ENCODE data around the gene DGKG.

Gene DGKG

GRCh38 chr3:186330772-186331460 lies 31.1 kb downstream of the DGKG start:
- Histone ChIP-seq H2BK5ac (ENCODE audit: low read length) (no peak overlapping the region), H3K4ac (ENCODE audit: low read depth, low read length) (no peak overlapping the region), H3K79me1 (ENCODE audit: low read length) (no peaks in the 10 kb centered on the region), H3K79me2 (ENCODE audit: control insufficient read depth, insufficient read depth, low read length) (no peaks in the 10 kb centered on the region), H4K5ac (ENCODE audit: low read length) (no peak overlapping the region), H3K56ac (ENCODE audit: low read length) (no peak overlapping the region), H2BK15ac (replicated peaks; ENCODE audit: low read depth) (no peak overlapping the region), H2AK5ac (ENCODE audit: low read length) (no peak overlapping the region), H3K27me3 (ENCODE audit: insufficient read depth, low read length, poor library complexity) (no peaks in the 10 kb centered on the region), H4K8ac (ENCODE audit: low read depth, low read length) (no peak overlapping the region), H3K23ac (ENCODE audit: low read length) (no peak overlapping the region), H3K9ac (ENCODE audit: low read length) (no peak overlapping the region), H3K4me1 (ENCODE audit: control insufficient read depth, low read depth, low read length) (no peaks in the 10 kb centered on the region), H3K27ac (ENCODE audit: low read depth, low read length) (no peak overlapping the region), H3K4me3 (ENCODE audit: low read length) (no peak overlapping the region), H3K18ac (ENCODE audit: low read length) (no peak overlapping the region), H2BK120ac (ENCODE audit: low read depth, low read length) (no peak overlapping the region), H3K36me3 (ENCODE audit: control insufficient read depth, insufficient read depth, low read length) (no peaks in the 10 kb centered on the region), H3K4me2 (ENCODE audit: low read length) (no peak overlapping the region)
- no CpG with 5 or more reads among the region's 6 CpGs for WGBS (ENCODE audit: extremely low coverage, insufficient coverage, low lambda C conversion rate)
- DNase-seq: no peak

- DNase-seq: no peak
Measured at GRCh38 chr3:186329589-186329988, 32.4 kb downstream of the DGKG start.

GRCh38 chr3:186327912-186328487 lies 34.0 kb downstream of the DGKG start:
- H4K5ac ChIP-seq (ENCODE audit: low read length): no peak overlapping the region
- H2BK120ac ChIP-seq (ENCODE audit: low read depth, low read length): no peak overlapping the region
- no peak overlapping the region for H3K27ac ChIP-seq (ENCODE audit: low read depth, low read length)
- H3K56ac ChIP-seq (ENCODE audit: low read length): no peak overlapping the region
- H3K4me1 ChIP-seq (ENCODE audit: control insufficient read depth, low read depth, low read length): no peaks in the 10 kb centered on the region
- H3K4ac ChIP-seq (ENCODE audit: low read depth, low read length): no peak overlapping the region
- WGBS (ENCODE audit: extremely low coverage, insufficient coverage, low lambda C conversion rate): no CpG with 5 or more reads among the region's 2 CpGs
- H3K4me2 ChIP-seq (ENCODE audit: low read length): no peak overlapping the region
- no peak overlapping the region for H2AK5ac ChIP-seq (ENCODE audit: low read length)
- H3K4me3 ChIP-seq (ENCODE audit: low read length): no peak overlapping the region
- no peak overlapping the region for H2BK15ac ChIP-seq (replicated peaks; ENCODE audit: low read depth)
- no peak for DNase-seq
- no peaks in the 10 kb centered on the region for H3K27me3 ChIP-seq (ENCODE audit: insufficient read depth, low read length, poor library complexity)
- no peak overlapping the region for H3K18ac ChIP-seq (ENCODE audit: low read length)
- H3K79me2 ChIP-seq (ENCODE audit: control insufficient read depth, insufficient read depth, low read length): no peaks in the 10 kb centered on the region
- H2BK5ac ChIP-seq (ENCODE audit: low read length): no peak overlapping the region
- H3K79me1 ChIP-seq (ENCODE audit: low read length): no peaks in the 10 kb centered on the region
- no peaks in the 10 kb centered on the region for H3K36me3 ChIP-seq (ENCODE audit: control insufficient read depth, insufficient read depth, low read length)
- H3K23ac ChIP-seq (ENCODE audit: low read length): no peak overlapping the region
- H4K8ac ChIP-seq (ENCODE audit: low read depth, low read length): no peak overlapping the region
- no peak overlapping the region for H3K9ac ChIP-seq (ENCODE audit: low read length)

More at GRCh38 chr3:186329589-186329988, 32.4 kb downstream of the DGKG start:
- Histone ChIP-seq H3K18ac (ENCODE audit: low read length) (no peak overlapping the region), H3K27ac (ENCODE audit: low read depth, low read length) (no peak overlapping the region), H2AK5ac (ENCODE audit: low read length) (no peak overlapping the region), H2BK5ac (ENCODE audit: low read length) (no peak overlapping the region), H4K5ac (ENCODE audit: low read length) (no peak overlapping the region), H3K79me2 (ENCODE audit: control insufficient read depth, insufficient read depth, low read length) (no peaks in the 10 kb centered on the region), H4K8ac (ENCODE audit: low read depth, low read length) (no peak overlapping the region), H3K27me3 (ENCODE audit: insufficient read depth, low read length, poor library complexity) (no peaks in the 10 kb centered on the region), H3K79me1 (ENCODE audit: low read length) (no peaks in the 10 kb centered on the region), H3K4ac (ENCODE audit: low read depth, low read length) (no peak overlapping the region), H3K4me1 (ENCODE audit: control insufficient read depth, low read depth, low read length) (no peaks in the 10 kb centered on the region), H3K4me3 (ENCODE audit: low read length) (no peak overlapping the region), H3K36me3 (ENCODE audit: control insufficient read depth, insufficient read depth, low read length) (no peaks in the 10 kb centered on the region), H3K23ac (ENCODE audit: low read length) (no peak overlapping the region), H2BK120ac (ENCODE audit: low read depth, low read length) (no peak overlapping the region), H2BK15ac (replicated peaks; ENCODE audit: low read depth) (no peak overlapping the region), H3K56ac (ENCODE audit: low read length) (no peak overlapping the region), H3K4me2 (ENCODE audit: low read length) (no peak overlapping the region), H3K9ac (ENCODE audit: low read length) (no peak overlapping the region)
- WGBS (ENCODE audit: extremely low coverage, insufficient coverage, low lambda C conversion rate): no CpG with 5 or more reads among the region's 1 CpG

- no CpG with 5 or more reads among the region's 5 CpGs for WGBS (ENCODE audit: extremely low coverage, insufficient coverage, low lambda C conversion rate)
Measured at GRCh38 chr3:186322761-186323160, 39.3 kb downstream of the DGKG start.

GRCh38 chr3:186321746-186322145 lies 40.3 kb downstream of the DGKG start:
- no peak overlapping the region for H3K18ac ChIP-seq (ENCODE audit: low read length)
- H3K23ac ChIP-seq (ENCODE audit: low read length): no peak overlapping the region
- H3K27ac ChIP-seq (ENCODE audit: low read depth, low read length): no peak overlapping the region
- WGBS (ENCODE audit: extremely low coverage, insufficient coverage, low lambda C conversion rate): no CpG with 5 or more reads among the region's 3 CpGs
- no peaks in the 10 kb centered on the region for H3K79me2 ChIP-seq (ENCODE audit: control insufficient read depth, insufficient read depth, low read length)
- no peak overlapping the region for H2AK5ac ChIP-seq (ENCODE audit: low read length)
- no peak overlapping the region for H4K5ac ChIP-seq (ENCODE audit: low read length)
- H3K36me3 ChIP-seq (ENCODE audit: control insufficient read depth, insufficient read depth, low read length): no peaks in the 10 kb centered on the region
- no peak overlapping the region for H3K56ac ChIP-seq (ENCODE audit: low read length)
- no peak overlapping the region for H4K8ac ChIP-seq (ENCODE audit: low read depth, low read length)
- H3K79me1 ChIP-seq (ENCODE audit: low read length): no peaks in the 10 kb centered on the region
- no peak overlapping the region for H3K4me3 ChIP-seq (ENCODE audit: low read length)
- no peak overlapping the region for H2BK120ac ChIP-seq (ENCODE audit: low read depth, low read length)
- no peak overlapping the region for H2BK15ac ChIP-seq (replicated peaks; ENCODE audit: low read depth)
- no peak for DNase-seq
- H3K27me3 ChIP-seq (ENCODE audit: insufficient read depth, low read length, poor library complexity): no peaks in the 10 kb centered on the region
- no peak overlapping the region for H3K9ac ChIP-seq (ENCODE audit: low read length)
- no peak overlapping the region for H3K4ac ChIP-seq (ENCODE audit: low read depth, low read length)
- no peak overlapping the region for H2BK5ac ChIP-seq (ENCODE audit: low read length)
- no peaks in the 10 kb centered on the region for H3K4me1 ChIP-seq (ENCODE audit: control insufficient read depth, low read depth, low read length)
- no peak overlapping the region for H3K4me2 ChIP-seq (ENCODE audit: low read length)

More at GRCh38 chr3:186322761-186323160, 39.3 kb downstream of the DGKG start:
- H4K8ac ChIP-seq (ENCODE audit: low read depth, low read length): no peak overlapping the region
- no peak overlapping the region for H4K5ac ChIP-seq (ENCODE audit: low read length)
- no peaks in the 10 kb centered on the region for H3K27me3 ChIP-seq (ENCODE audit: insufficient read depth, low read length, poor library complexity)
- no peaks in the 10 kb centered on the region for H3K79me1 ChIP-seq (ENCODE audit: low read length)
- H3K23ac ChIP-seq (ENCODE audit: low read length): no peak overlapping the region
- no peak overlapping the region for H3K18ac ChIP-seq (ENCODE audit: low read length)
- no peak overlapping the region for H3K56ac ChIP-seq (ENCODE audit: low read length)
- H2BK120ac ChIP-seq (ENCODE audit: low read depth, low read length): no peak overlapping the region
- H2BK5ac ChIP-seq (ENCODE audit: low read length): no peak overlapping the region
- H3K4me1 ChIP-seq (ENCODE audit: control insufficient read depth, low read depth, low read length): no peaks in the 10 kb centered on the region
- no peaks in the 10 kb centered on the region for H3K79me2 ChIP-seq (ENCODE audit: control insufficient read depth, insufficient read depth, low read length)
- DNase-seq: no peak
- no peak overlapping the region for H2AK5ac ChIP-seq (ENCODE audit: low read length)
- no peak overlapping the region for H3K9ac ChIP-seq (ENCODE audit: low read length)
- H3K4ac ChIP-seq (ENCODE audit: low read depth, low read length): no peak overlapping the region
- H3K4me2 ChIP-seq (ENCODE audit: low read length): no peak overlapping the region
- no peak overlapping the region for H2BK15ac ChIP-seq (replicated peaks; ENCODE audit: low read depth)
- no peak overlapping the region for H3K27ac ChIP-seq (ENCODE audit: low read depth, low read length)
- no peak overlapping the region for H3K4me3 ChIP-seq (ENCODE audit: low read length)
- H3K36me3 ChIP-seq (ENCODE audit: control insufficient read depth, insufficient read depth, low read length): no peaks in the 10 kb centered on the region
